ENCODE results near the gene CPA4. TPM values are rescaled to one million over a fixed set of nuclear protein-coding genes. Genes with fewer than 3 reads are reported as not detected.

CPA4 gene
- total and polyA plus RNA-seq, 8 donors = 4.5 to 12.4 (median 6.4) TPM

DNA sequence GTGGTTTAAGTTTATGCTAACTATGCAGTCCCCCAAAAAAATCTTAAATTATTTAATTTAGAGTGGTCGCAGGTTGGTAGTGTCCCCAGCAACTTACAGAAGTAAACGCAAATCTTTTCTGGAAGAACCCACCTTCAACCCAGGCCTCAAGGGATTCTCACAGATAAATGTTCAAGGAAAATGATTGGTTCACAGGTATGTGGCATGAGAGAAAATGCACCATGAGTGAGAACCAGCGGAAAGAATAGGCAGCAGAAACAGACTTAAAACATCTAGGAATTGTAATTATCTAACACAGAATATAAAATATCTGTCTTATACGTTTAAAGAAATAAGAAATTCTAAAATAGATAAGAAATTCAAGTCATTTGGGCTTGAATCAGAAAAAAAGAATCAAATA lies 48.9 kb downstream of the CPA4 start:
- Histone ChIP-seq H3K27ac (no peak overlapping the region), H3K9me3 (no peaks in the 10 kb centered on the region), H3K36me3 (no peaks in the 10 kb centered on the region), H3K27me3 (no peaks in the 10 kb centered on the region), H3K4me3 (no peak overlapping the region), H3K4me1 (no peaks in the 10 kb centered on the region)
- intact Hi-C loops (cut with DNase I) = no loop called here
- TF ChIP-seq, protein P1, sequence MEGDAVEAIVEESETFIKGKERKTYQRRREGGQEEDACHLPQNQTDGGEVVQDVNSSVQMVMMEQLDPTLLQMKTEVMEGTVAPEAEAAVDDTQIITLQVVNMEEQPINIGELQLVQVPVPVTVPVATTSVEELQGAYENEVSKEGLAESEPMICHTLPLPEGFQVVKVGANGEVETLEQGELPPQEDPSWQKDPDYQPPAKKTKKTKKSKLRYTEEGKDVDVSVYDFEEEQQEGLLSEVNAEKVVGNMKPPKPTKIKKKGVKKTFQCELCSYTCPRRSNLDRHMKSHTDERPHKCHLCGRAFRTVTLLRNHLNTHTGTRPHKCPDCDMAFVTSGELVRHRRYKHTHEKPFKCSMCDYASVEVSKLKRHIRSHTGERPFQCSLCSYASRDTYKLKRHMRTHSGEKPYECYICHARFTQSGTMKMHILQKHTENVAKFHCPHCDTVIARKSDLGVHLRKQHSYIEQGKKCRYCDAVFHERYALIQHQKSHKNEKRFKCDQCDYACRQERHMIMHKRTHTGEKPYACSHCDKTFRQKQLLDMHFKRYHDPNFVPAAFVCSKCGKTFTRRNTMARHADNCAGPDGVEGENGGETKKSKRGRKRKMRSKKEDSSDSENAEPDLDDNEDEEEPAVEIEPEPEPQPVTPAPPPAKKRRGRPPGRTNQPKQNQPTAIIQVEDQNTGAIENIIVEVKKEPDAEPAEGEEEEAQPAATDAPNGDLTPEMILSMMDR (IDR thresholded peaks at IDR 0.05) = no peak
- ATAC-seq (no peak), DNase-seq (no peak), FAIRE-seq (no peak)
- 94 to 95% methylated on average over 4 of the region's 4 CpGs for WGBS, 2 donors

- no peak for DNase-seq
- FAIRE-seq = no peak
- no peaks in the 10 kb centered on the region for H3K36me3 ChIP-seq
- ATAC-seq = no peak
- H3K4me3 ChIP-seq = no peak overlapping the region
- H3K9me3 ChIP-seq = no peaks in the 10 kb centered on the region
- WGBS, 2 donors = 92 to 99% methylated on average over 3 of the region's 3 CpGs
- no peaks in the 10 kb centered on the region for H3K4me1 ChIP-seq
- no peaks in the 10 kb centered on the region for H3K27me3 ChIP-seq
- intact Hi-C loops (cut with DNase I) = no loop called here
- TF ChIP-seq, protein P1 (IDR thresholded peaks at IDR 0.05) = no peak
- H3K27ac ChIP-seq = no peak overlapping the region
These were observed 49.9 kb downstream of the CPA4 start for GRCh38 chr7:130342701-130343380.

DNA sequence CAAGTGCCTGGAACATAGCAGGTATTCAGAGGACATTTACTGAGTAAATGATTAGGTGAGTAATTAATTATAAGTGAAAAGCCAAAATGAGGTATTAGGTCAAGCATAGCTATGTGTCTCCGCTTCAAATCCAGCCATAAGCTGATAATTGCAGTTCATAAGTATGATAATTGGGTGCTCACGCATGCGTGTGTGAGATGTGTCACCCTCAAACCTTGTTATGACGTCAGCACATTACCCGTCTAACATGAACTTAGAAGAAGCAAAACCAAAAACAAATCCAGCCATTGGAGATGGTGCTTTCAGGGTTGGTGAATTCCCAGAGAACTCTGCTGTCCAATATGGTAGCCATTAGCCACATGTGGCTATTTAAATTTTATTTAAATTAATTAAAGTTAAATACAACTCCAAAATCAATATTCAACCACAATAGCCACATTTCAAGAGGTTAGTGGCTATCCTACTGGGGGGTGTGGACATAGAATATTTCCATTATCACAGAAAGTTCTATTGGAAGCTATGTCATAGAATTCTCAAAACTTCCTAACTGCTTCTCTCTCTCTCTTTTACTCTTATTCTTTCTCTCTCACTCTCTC lies 51.4 kb downstream of the CPA4 start, which contains the start of gene CPA5:
Gene CPA5 (plus strand): TSS at position 546 of the 596 bp plus-strand sequence. CDS start 1,670 bp downstream, outside the sequence.
- no peaks in the 10 kb centered on the region for H3K9me3 ChIP-seq
- H3K27me3 ChIP-seq = no peaks in the 10 kb centered on the region
- FAIRE-seq (no peak), DNase-seq (no peak), ATAC-seq (no peak)
- H3K4me3 ChIP-seq = no peak within 1 kb of the TSS
- TF ChIP-seq, protein P1 (IDR thresholded peaks at IDR 0.05) = no peak
- WGBS, 2 donors = 81 to 83% methylated on average over 5 of the region's 5 CpGs
- no peak within 1 kb of the TSS for H3K27ac ChIP-seq
- no peaks in the 10 kb centered on the region for H3K4me1 ChIP-seq
- H3K36me3 ChIP-seq = no peaks in the 10 kb centered on the region
- intact Hi-C loops (cut with DNase I) = no loop called here

GRCh38 chr7:130345136-130345535 lies 52.2 kb downstream of the CPA4 start:
- FAIRE-seq = no peak
- TF ChIP-seq, protein P1 (IDR thresholded peaks at IDR 0.05) = no peak

GRCh38 chr7:130345725-130346124 lies 52.8 kb downstream of the CPA4 start:
- TF ChIP-seq, protein P1 (IDR thresholded peaks at IDR 0.05) = no peak
- H3K4me1 ChIP-seq = no peaks in the 10 kb centered on the region
- no peak for DNase-seq
- intact Hi-C loops (cut with DNase I) = no loop called here
- H3K36me3 ChIP-seq = no peaks in the 10 kb centered on the region
- no peaks in the 10 kb centered on the region for H3K9me3 ChIP-seq
- no peak for ATAC-seq
- no peak for FAIRE-seq
- H3K27ac ChIP-seq = no peak overlapping the region
- no peak overlapping the region for H3K4me3 ChIP-seq
- no peaks in the 10 kb centered on the region for H3K27me3 ChIP-seq
- WGBS, 2 donors = 93 to 98% methylated on average over 5 of the region's 5 CpGs

More at GRCh38 chr7:130345136-130345535, 52.2 kb downstream of the CPA4 start:
- WGBS, 2 donors = 80 to 81% methylated on average over 8 of the region's 8 CpGs
- intact Hi-C loops (cut with DNase I) = no loop called here
- no peaks in the 10 kb centered on the region for H3K4me1 ChIP-seq
- DNase-seq (no peak), ATAC-seq (no peak)
- no peaks in the 10 kb centered on the region for H3K36me3 ChIP-seq
- no peak overlapping the region for H3K27ac ChIP-seq
- no peak overlapping the region for H3K4me3 ChIP-seq
- H3K9me3 ChIP-seq = no peaks in the 10 kb centered on the region
- no peaks in the 10 kb centered on the region for H3K27me3 ChIP-seq

Measured in pancreas (tissue), 10 donors.